Tibial nerve (tissue), 4 donors: Measurements from ENCODE around the gene ABCF2. TPM values are rescaled to one million over a fixed set of nuclear protein-coding genes. Genes with fewer than 3 reads are reported as not detected.

Experiments
- DNase-seq, 2 donors: peaks; one replicate each; pipeline ENCODE4 v3.0.0-alpha.2; 2019; ENCODE audit warnings: low spot score in 2 of 2
- H3K27ac ChIP-seq, 4 donors: fragments of 200-600 bp; sonication (generic) in 3 of 4; one replicate each; pipeline ENCODE4 v1.5.1; 2017 to 2019; ENCODE audit warnings: mild to moderate bottlenecking in 1 of 4
- H3K27me3 ChIP-seq, 2 donors: fragments of 200-600 bp; sonication (generic) in 1 of 2; one replicate each; pipeline versions ENCODE4 v1.5.1 to v1.6.0; 2017 to 2019
- H3K36me3 ChIP-seq, 3 donors: fragments of 200-600 bp; sonication (generic); one replicate each; pipeline ENCODE4 v1.5.1; 2018 to 2019
- H3K4me1 ChIP-seq, 4 donors: fragments of 200-600 bp; sonication (generic) in 3 of 4; one replicate each; pipeline ENCODE4 v1.5.1; 2017 to 2019
- H3K4me3 ChIP-seq, 4 donors: fragments of 200-600 bp; sonication (generic) in 3 of 4; one replicate each; pipeline ENCODE4 v1.5.1; 2017 to 2019; ENCODE audit warnings: mild to moderate bottlenecking in 1 of 4, moderate library complexity in 1 of 4
- H3K9me3 ChIP-seq, 4 donors: fragments of 200-600 bp; sonication (generic) in 3 of 4; one replicate each; pipeline ENCODE4 v1.5.1; 2017 to 2019
- EP300 ChIP-seq, 2 donors: sonication (generic); formaldehyde crosslinking; IDR thresholded peaks; one replicate each; pipeline ENCODE4 v1.6.1; 2017; ENCODE audit warnings: antibody characterized with exemption in 2 of 2, mild to moderate bottlenecking in 1 of 2
- POLR2A ChIP-seq, 2 donors: fragments of 450-650 bp; IDR thresholded peaks; one replicate each; pipeline ENCODE4 v1.6.1; 2017; ENCODE audit warnings: antibody characterized with exemption in 2 of 2, mild to moderate bottlenecking in 2 of 2, moderate library complexity in 2 of 2
- WGBS, 2 donors: methylation state at CpG; one replicate each; pipeline ENCODE4 v1.1.5; 2018; 5-methylcytosine and 5-hydroxymethylcytosine counted together
- total RNA-seq, 4 donors: library from RNA; depleted of rRNA; stranded (reverse); fragments of >200 nt; gene quantifications; one replicate each; pipeline ENCODE4 v1.1.0, GENCODE V29; 2016
- TF ChIP-seq, protein P1 (sequence below), 5 experiments: fragments of 200-600 bp in 3 of 5; fragments of 450-650 bp in 2 of 5; sonication (generic) in 3 of 5; IDR thresholded peaks; one replicate each; pipeline ENCODE4 v1.5.1; 2016 to 2019; ENCODE audit warnings: antibody characterized with exemption in 5 of 5, mild to moderate bottlenecking in 3 of 5, moderate library complexity in 2 of 5

Gene ABCF2
- total RNA-seq, 4 donors from 2014 or later, result 34.3 to 72.9 (median 34.9) TPM

DNA sequence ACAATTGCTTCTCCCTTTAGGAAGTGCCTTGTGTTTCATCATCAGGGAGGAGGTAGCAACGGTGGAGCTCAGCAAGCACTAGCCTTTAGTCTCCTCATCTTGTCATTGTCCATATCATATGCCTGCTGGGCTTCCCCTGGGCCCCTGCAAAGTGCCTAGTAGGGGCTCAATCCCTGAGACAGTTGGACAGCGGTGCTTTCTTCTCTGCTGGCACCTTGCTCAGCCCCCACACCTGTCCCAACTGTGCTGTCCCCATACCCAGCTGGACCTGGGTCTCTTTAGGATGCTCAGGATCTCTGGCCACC, 16.0 kb upstream of the ABCF2 start:
- Histone ChIP-seq H3K27ac (peak overlapping the region in 2 of 4 donors; percentile 47 to 64), H3K9me3 (no peaks in the 10 kb centered on the region), H3K36me3 (peaks cover 0 to 45% (median 4%) of the 10 kb centered on the region in 3 donors), H3K4me3 (peak overlapping the region in 1 of 4 donors; percentile 18), H3K27me3 (no peaks in the 10 kb centered on the region), H3K4me1 (peaks cover 0 to 55% (median 39%) of the 10 kb centered on the region in 4 donors)
- 41 to 45% methylated on average over 2 of the region's 2 CpGs for WGBS, 2 donors
- TF ChIP-seq EP300 (IDR thresholded peaks at IDR 0.05) (no peak), POLR2A (IDR thresholded peaks at IDR 0.05) (no peak)
- TF ChIP-seq, protein P1, sequence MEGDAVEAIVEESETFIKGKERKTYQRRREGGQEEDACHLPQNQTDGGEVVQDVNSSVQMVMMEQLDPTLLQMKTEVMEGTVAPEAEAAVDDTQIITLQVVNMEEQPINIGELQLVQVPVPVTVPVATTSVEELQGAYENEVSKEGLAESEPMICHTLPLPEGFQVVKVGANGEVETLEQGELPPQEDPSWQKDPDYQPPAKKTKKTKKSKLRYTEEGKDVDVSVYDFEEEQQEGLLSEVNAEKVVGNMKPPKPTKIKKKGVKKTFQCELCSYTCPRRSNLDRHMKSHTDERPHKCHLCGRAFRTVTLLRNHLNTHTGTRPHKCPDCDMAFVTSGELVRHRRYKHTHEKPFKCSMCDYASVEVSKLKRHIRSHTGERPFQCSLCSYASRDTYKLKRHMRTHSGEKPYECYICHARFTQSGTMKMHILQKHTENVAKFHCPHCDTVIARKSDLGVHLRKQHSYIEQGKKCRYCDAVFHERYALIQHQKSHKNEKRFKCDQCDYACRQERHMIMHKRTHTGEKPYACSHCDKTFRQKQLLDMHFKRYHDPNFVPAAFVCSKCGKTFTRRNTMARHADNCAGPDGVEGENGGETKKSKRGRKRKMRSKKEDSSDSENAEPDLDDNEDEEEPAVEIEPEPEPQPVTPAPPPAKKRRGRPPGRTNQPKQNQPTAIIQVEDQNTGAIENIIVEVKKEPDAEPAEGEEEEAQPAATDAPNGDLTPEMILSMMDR (IDR thresholded peaks at IDR 0.05), result no peak
- DNase-seq, result no peak

GRCh38 chr7:151242159-151243044, 15.4 kb upstream of the ABCF2 start:
- TF ChIP-seq, protein P1 (IDR thresholded peaks at IDR 0.05), result no peak
- no peak for TF ChIP-seq POLR2A (IDR thresholded peaks at IDR 0.05)
- TF ChIP-seq EP300 (IDR thresholded peaks at IDR 0.05), result no peak
- Histone ChIP-seq H3K27me3 (no peaks in the 10 kb centered on the region), H3K4me3 (no peak overlapping the region), H3K9me3 (no peaks in the 10 kb centered on the region), H3K27ac (peak overlapping the region in 2 of 4 donors; percentile 47 to 64), H3K4me1 (peaks cover 0 to 49% (median 36%) of the 10 kb centered on the region in 4 donors), H3K36me3 (peaks cover 0 to 51% (median 7%) of the 10 kb centered on the region in 3 donors)
- WGBS, 2 donors, result 61% methylated on average over 19 of the region's 20 CpGs
- DNase-seq, result no peak

GRCh38 chr7:151241755-151242096, 14.7 kb upstream of the ABCF2 start:
- H3K9me3 ChIP-seq, result no peaks in the 10 kb centered on the region
- TF ChIP-seq, protein P1 (IDR thresholded peaks at IDR 0.05), result no peak
- TF ChIP-seq POLR2A (IDR thresholded peaks at IDR 0.05) (no peak), EP300 (IDR thresholded peaks at IDR 0.05) (no peak)
- peaks cover 0 to 43% (median 30%) of the 10 kb centered on the region in 4 donors for H3K4me1 ChIP-seq
- no peaks in the 10 kb centered on the region for H3K27me3 ChIP-seq
- H3K36me3 ChIP-seq, result peaks cover 0 to 57% (median 8%) of the 10 kb centered on the region in 3 donors
- no peak for DNase-seq
- H3K4me3 ChIP-seq, result no peak overlapping the region
- 90 to 91% methylated on average over 7 to 9 of the region's 9 CpGs for WGBS, 2 donors
- no peak overlapping the region for H3K27ac ChIP-seq

DNA sequence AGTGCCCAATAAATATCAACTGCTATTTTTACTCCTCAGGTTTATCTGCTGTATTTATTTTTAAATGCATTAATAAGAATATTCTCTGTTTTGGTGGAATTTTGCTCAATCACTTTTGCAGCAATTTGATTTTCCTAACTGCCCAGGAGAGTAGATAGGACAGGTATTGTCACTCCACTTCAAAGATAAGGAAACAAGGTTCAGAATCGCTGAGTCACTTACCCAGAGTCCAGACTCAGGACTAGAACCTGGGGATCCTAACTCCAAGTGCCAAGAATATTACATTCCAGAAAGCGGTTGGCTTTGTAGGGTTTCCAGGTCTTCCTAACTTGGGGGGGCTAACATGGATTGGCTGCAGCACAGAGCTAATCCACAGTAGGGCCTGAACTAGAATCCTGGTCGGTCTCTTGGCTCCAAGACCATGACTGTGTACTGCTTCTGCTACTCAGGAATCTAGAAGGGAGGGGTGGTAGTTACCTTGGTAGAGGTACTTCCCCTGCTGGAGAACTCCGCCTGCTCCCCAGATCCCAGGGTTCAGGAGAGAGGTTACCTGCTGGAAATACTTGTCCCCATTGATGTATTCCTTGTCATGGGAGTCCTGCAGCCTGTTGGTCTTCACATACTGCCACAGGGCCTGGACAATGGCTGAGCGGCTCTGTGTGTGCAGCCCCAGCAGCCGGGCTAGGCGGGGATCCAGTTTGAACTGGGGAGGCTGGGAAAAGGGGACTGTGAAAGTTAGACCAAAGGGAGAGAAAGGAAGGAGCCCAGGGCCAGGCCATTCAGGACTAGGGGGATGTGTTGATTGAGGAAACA, 14.1 kb upstream of the ABCF2 start:
- H3K36me3 ChIP-seq, result peaks cover 0 to 63% (median 8%) of the 10 kb centered on the region in 3 donors
- no peak for TF ChIP-seq EP300 (IDR thresholded peaks at IDR 0.05)
- no peak for TF ChIP-seq POLR2A (IDR thresholded peaks at IDR 0.05)
- WGBS, 2 donors, result 92 to 93% methylated on average over 7 of the region's 7 CpGs
- H3K9me3 ChIP-seq, result no peaks in the 10 kb centered on the region
- H3K27ac ChIP-seq, result no peak overlapping the region
- no peak for DNase-seq
- H3K27me3 ChIP-seq, result no peaks in the 10 kb centered on the region
- peaks cover 0 to 37% (median 26%) of the 10 kb centered on the region in 4 donors for H3K4me1 ChIP-seq
- no peak overlapping the region for H3K4me3 ChIP-seq

DNA sequence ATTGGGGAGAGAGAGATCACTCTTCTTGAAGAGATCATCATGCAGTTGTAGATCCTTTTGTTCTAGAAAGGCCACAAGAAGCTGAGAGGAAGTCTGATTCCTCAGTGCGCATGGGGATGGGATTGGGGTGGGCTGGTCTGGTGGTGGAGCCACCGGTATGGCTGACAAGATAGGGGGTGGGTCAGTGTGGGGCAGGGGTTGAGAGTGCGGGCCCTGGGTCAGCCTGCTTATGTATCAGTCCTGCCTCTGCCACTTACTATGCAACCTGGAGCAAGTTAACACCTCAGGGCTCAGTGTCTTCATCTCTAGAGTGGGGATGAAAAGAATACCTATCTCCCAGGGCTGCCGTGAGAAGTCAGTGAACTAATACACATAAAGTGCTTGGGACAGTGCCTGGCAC, 13.5 kb upstream of the ABCF2 start:
- no peaks in the 10 kb centered on the region for H3K9me3 ChIP-seq
- no peak overlapping the region for H3K4me3 ChIP-seq
- H3K27me3 ChIP-seq, result no peaks in the 10 kb centered on the region
- H3K36me3 ChIP-seq, result peaks cover 0 to 69% (median 8%) of the 10 kb centered on the region in 3 donors
- no peak overlapping the region for H3K27ac ChIP-seq
- no peak for DNase-seq
- 68 to 69% methylated on average over 4 of the region's 4 CpGs for WGBS, 2 donors
- TF ChIP-seq EP300 (IDR thresholded peaks at IDR 0.05) (no peak), POLR2A (IDR thresholded peaks at IDR 0.05) (no peak)
- TF ChIP-seq, protein P1 (IDR thresholded peaks at IDR 0.05), result no peak
- peaks cover 0 to 32% (median 20%) of the 10 kb centered on the region in 4 donors for H3K4me1 ChIP-seq
